Measurements from ENCODE around the gene HIP1R.

HIP1R gene

GRCh38 chr12:122849352-122850047 lies 14.2 kb downstream of the HIP1R start:
- DNase-seq = no peak

GRCh38 chr12:122850048-122850445 lies 14.8 kb downstream of the HIP1R start:
- DNase-seq = no peak

GRCh38 chr12:122850695-122851350 lies 15.6 kb downstream of the HIP1R start:
- peak; percentile 75 for DNase-seq

GRCh38 chr12:122851820-122852219 lies 16.6 kb downstream of the HIP1R start:
- peak; percentile 71 for DNase-seq

- no peak for DNase-seq
Observed at GRCh38 chr12:122852336-122853275, 17.3 kb downstream of the HIP1R start.

GRCh38 chr12:122853582-122854245 lies 18.5 kb downstream of the HIP1R start:
- DNase-seq = no peak

- no peak for DNase-seq
Observed at GRCh38 chr12:122854554-122854953, 19.3 kb downstream of the HIP1R start.

GRCh38 chr12:122855071-122855829 lies 20.0 kb downstream of the HIP1R start:
- no peak for DNase-seq

- DNase-seq = no peak
Observed at GRCh38 chr12:122855928-122856831, 20.9 kb downstream of the HIP1R start.

GRCh38 chr12:122856999-122857671 lies 21.9 kb downstream of the HIP1R start:
- peak; percentile 63 for DNase-seq

- DNase-seq = no peak
Observed at GRCh38 chr12:122858171-122858570, 22.9 kb downstream of the HIP1R start.

- DNase-seq = peak; percentile 59
Observed at GRCh38 chr12:122858591-122859302, 23.5 kb downstream of the HIP1R start.

- no peak for DNase-seq
Observed at GRCh38 chr12:122859303-122860039, 24.2 kb downstream of the HIP1R start.

- peak; percentile 94 for DNase-seq
Observed at GRCh38 chr12:122860040-122860853, 25.0 kb downstream of the HIP1R start.

GRCh38 chr12:122860854-122861586 lies 25.8 kb downstream of the HIP1R start:
- peak; percentile 60 for DNase-seq

- no peak for DNase-seq
Observed at GRCh38 chr12:122861587-122861970, 26.3 kb downstream of the HIP1R start.

GRCh38 chr12:122862110-122862634 lies 26.9 kb downstream of the HIP1R start:
- DNase-seq = peak; percentile 59
